IMR-90 (cell line): ENCODE data around the gene STXBP4. TPM values are rescaled to one million over a fixed set of nuclear protein-coding genes. Genes with fewer than 3 reads are reported as not detected.

ENCODE experiments used
- ATAC-seq: fragments of 200-7000 bp; cut with Tn5 transposase; 2 replicates; pipeline ENCODE4 v1.9.1; 2020; ENCODE audit warnings: low read depth, mild to moderate bottlenecking, moderate library complexity
- BruUV-seq: library from RNA; stranded (reverse); fragments of 400-500 nt; replicated peaks from 2 replicates; lab custom pipeline; 2021; lab: Mats Ljungman, UMichigan
- CTCF ChIA-PET: fragments of 300-600 bp; formaldehyde crosslinking; extraction: SDS; loops from one replicate; lab custom pipeline; 2021; ENCODE audit warnings: antibody characterized with exemption; lab: Yijun Ruan, JAX
- POLR2A ChIA-PET: fragments of 300-600 bp; sonication (Branson Sonifier 250); formaldehyde crosslinking; loops from one replicate; lab custom pipeline; 2022; ENCODE audit warnings: antibody characterized with exemption; ENCODE audit not compliant: unreplicated experiment; lab: Charles Lee
- DNase-seq: peaks from one replicate; pipeline ENCODE4 v3.0.0; 2013
- H2AFZ ChIP-seq: replicated peaks from 2 replicates; pipeline ENCODE3; 2013; ENCODE audit warnings: low read length, mild to moderate bottlenecking; ENCODE audit not compliant: poor library complexity
- H2AK5ac ChIP-seq: 2 replicates; pipeline ENCODE4 v1.6.1; 2013; ENCODE audit warnings: low read depth, low read length, inconsistent platforms
- H2AK9ac ChIP-seq: replicated peaks from 2 replicates; pipeline ENCODE3; 2013; ENCODE audit warnings: mild to moderate bottlenecking, low read depth, low read length, moderate library complexity; ENCODE audit not compliant: poor library complexity
- H2BK120ac ChIP-seq: 2 replicates; pipeline ENCODE4 v1.6.1; 2013; ENCODE audit warnings: low read depth, low read length, inconsistent platforms
- H2BK15ac ChIP-seq: 3 replicates; pipeline ENCODE4 v1.6.1; 2013; ENCODE audit warnings: low read depth, low read length, inconsistent platforms
- H2BK20ac ChIP-seq: 2 replicates; pipeline ENCODE4 v1.6.1; 2013; ENCODE audit warnings: low read depth, mild to moderate bottlenecking, inconsistent platforms, low read length, moderate library complexity
- H2BK5ac ChIP-seq: 2 replicates; pipeline ENCODE4 v1.6.1; 2013; ENCODE audit warnings: mild to moderate bottlenecking, low read depth, low read length, inconsistent platforms; ENCODE audit not compliant: poor library complexity, severe bottlenecking
- H3K14ac ChIP-seq: replicated peaks from 2 replicates; pipeline ENCODE4 v1.6.1; 2013; ENCODE audit warnings: low read depth, low read length, inconsistent platforms
- H3K18ac ChIP-seq: 2 replicates; pipeline ENCODE4 v1.6.1; 2013; ENCODE audit warnings: low read depth, low read length, control low read depth
- H3K23ac ChIP-seq: 2 replicates; pipeline ENCODE4 v1.6.1; 2013; ENCODE audit warnings: low read depth, low read length, inconsistent platforms
- H3K27ac ChIP-seq: 2 replicates; pipeline ENCODE4 v1.5.1; 2013; ENCODE audit warnings: mild to moderate bottlenecking, control low read depth, low read length; ENCODE audit not compliant: insufficient read depth
- H3K27me3 ChIP-seq: 2 replicates; pipeline ENCODE4 v1.6.1; 2013; ENCODE audit warnings: low read length; ENCODE audit not compliant: control insufficient read depth, insufficient read depth
- H3K36me3 ChIP-seq: 2 replicates; pipeline ENCODE4 v1.6.1; 2013; ENCODE audit warnings: low read length, mixed read lengths; ENCODE audit not compliant: control insufficient read depth, insufficient read depth
- H3K4ac ChIP-seq: 2 replicates; pipeline ENCODE4 v1.6.1; 2013; ENCODE audit warnings: low read depth, low read length, inconsistent platforms
- H3K4me1 ChIP-seq: 2 replicates; pipeline ENCODE4 v1.6.1; 2013; ENCODE audit warnings: low read length, mixed read lengths; ENCODE audit not compliant: control insufficient read depth, insufficient read depth
- H3K4me2 ChIP-seq: 2 replicates; pipeline ENCODE4 v1.6.1; 2013; ENCODE audit warnings: low read depth, mild to moderate bottlenecking, control low read depth, low read length, moderate library complexity
- H3K4me3 ChIP-seq: 2 replicates; pipeline ENCODE4 v1.5.1; 2013; ENCODE audit warnings: low read depth, mild to moderate bottlenecking, control low read depth, low read length, moderate library complexity; ENCODE audit not compliant: insufficient read depth
- H3K56ac ChIP-seq: 2 replicates; pipeline ENCODE4 v1.6.1; 2013; ENCODE audit warnings: low read length, inconsistent platforms; ENCODE audit not compliant: insufficient read depth; ENCODE audit errors: extremely low read depth
- H3K79me1 ChIP-seq, 2 experiments: 2 replicates each; pipeline ENCODE4 v1.6.1; 2013; ENCODE audit warnings: low read length in 2 of 2, inconsistent platforms in 1 of 2, low read depth in 1 of 2
- H3K9ac ChIP-seq: 2 replicates; pipeline ENCODE4 v1.6.1; 2013; ENCODE audit warnings: low read depth, low read length, control low read depth
- H3K9me1 ChIP-seq: 2 replicates; pipeline ENCODE4 v1.6.1; 2013; ENCODE audit warnings: low read length, inconsistent platforms; ENCODE audit not compliant: insufficient read depth
- H3K9me3 ChIP-seq: 2 replicates; pipeline ENCODE4 v1.6.1; 2013; ENCODE audit warnings: low read length; ENCODE audit not compliant: control insufficient read depth, insufficient read depth
- H4K20me1 ChIP-seq: 2 replicates; pipeline ENCODE4 v1.6.1; 2013; ENCODE audit warnings: low read length, inconsistent platforms; ENCODE audit not compliant: insufficient read depth
- H4K5ac ChIP-seq: 2 replicates; pipeline ENCODE4 v1.6.1; 2013; ENCODE audit warnings: mild to moderate bottlenecking, low read depth, low read length, control low read depth
- H4K8ac ChIP-seq, 2 experiments: 2 replicates each; pipeline ENCODE4 v1.6.1; 2013; ENCODE audit warnings: low read depth in 2 of 2, low read length in 2 of 2, control low read depth in 1 of 2, inconsistent platforms in 1 of 2
- H4K91ac ChIP-seq: 2 replicates; pipeline ENCODE4 v1.6.1; 2013; ENCODE audit warnings: low read depth, low read length, inconsistent platforms; ENCODE audit not compliant: insufficient read depth
- BHLHE40 ChIP-seq: fragments of 150-350 bp; IDR thresholded peaks from 2 replicates; pipeline ENCODE4 v1.6.1; 2016; ENCODE audit warnings: mild to moderate bottlenecking, low read depth, low read length
- ELK1 ChIP-seq: fragments of 150-350 bp; IDR thresholded peaks from 2 replicates; pipeline ENCODE4 v1.6.1; 2016; ENCODE audit warnings: low read depth, mild to moderate bottlenecking, low read length, moderate library complexity, borderline replicate concordance
- MAFK ChIP-seq: IDR thresholded peaks from 2 replicates; pipeline ENCODE4 v1.6.1; 2012; ENCODE audit warnings: low read depth, low read length, improper control_type of control experiment
- MXI1 ChIP-seq: IDR thresholded peaks from 2 replicates; pipeline ENCODE4 v1.6.1; 2012; ENCODE audit warnings: low read depth, mild to moderate bottlenecking, low read length, moderate library complexity, borderline replicate concordance
- POLR2A ChIP-seq: IDR thresholded peaks from 2 replicates; pipeline ENCODE4 v1.6.1; 2012; ENCODE audit warnings: mild to moderate bottlenecking, low read depth, low read length
- RCOR1 ChIP-seq: IDR thresholded peaks from 2 replicates; pipeline ENCODE4 v1.6.1; 2012; ENCODE audit warnings: mild to moderate bottlenecking, low read length, improper control_type of control experiment; ENCODE audit not compliant: insufficient replicate concordance
- RFX5 ChIP-seq: IDR thresholded peaks from 2 replicates; pipeline ENCODE4 v1.8.0; 2012; ENCODE audit warnings: low read depth, mild to moderate bottlenecking, low read length, moderate library complexity
- SMC3 ChIP-seq: fragments of 150-350 bp; IDR thresholded peaks from 2 replicates; pipeline ENCODE4 v1.6.1; 2016; ENCODE audit warnings: low read depth, mild to moderate bottlenecking, antibody characterized with exemption, low read length, moderate library complexity
- WGBS, 2 experiments: methylation state at CpG; one replicate each; pipeline versions ENCODE4 v1.1.5 to v1.1.7; 2013; ENCODE audit warnings: missing lambda C conversion rate in 2 of 2; ENCODE audit not compliant: insufficient read length in 1 of 2; ENCODE audit errors: extremely low coverage in 2 of 2; 5-methylcytosine and 5-hydroxymethylcytosine counted together
- dilution Hi-C: fragments of 300-500 bp; cut with HindIII; formaldehyde crosslinking; loops from one replicate; pipeline ENCODE4 v1.14.3; 2018; ENCODE audit warnings: low sequenced_read_pairs; ENCODE audit not compliant: unreplicated experiment
- in situ Hi-C: fragments of 300-500 bp; cut with MboI; formaldehyde crosslinking; loops from 3 replicates; pipeline ENCODE4 v1.14.3; 2019; ENCODE audit warnings: low sequenced_read_pairs, inconsistent platforms, mixed read lengths
- intact Hi-C: fragments of 100-400 bp; cut with micrococcal nuclease; formaldehyde crosslinking; loops from 2 replicates; pipeline ENCODE4 v1.10.0; 2022
- polyA plus RNA-seq, 3 experiments: library from polyadenylated mRNA; depleted of rRNA; stranded (reverse); fragments of >200 nt; gene quantifications; 2 replicates each; pipeline ENCODE4 v1.2.3, GENCODE V29; 2012; ENCODE audit warnings: low replicate concordance in 1 of 3
- total RNA-seq: library from RNA; depleted of rRNA; stranded (reverse); fragments of >200 nt; gene quantifications from 2 replicates; pipeline ENCODE4 v1.2.3, GENCODE V29; 2012
- TF ChIP-seq, protein P1 (sequence below): conservative IDR thresholded peaks from 2 replicates; pipeline ENCODE4 v1.5.1; 2012; ENCODE audit warnings: mild to moderate bottlenecking, low read depth, low read length, improper control_type of control experiment

Gene STXBP4
- total and polyA plus RNA-seq, 2 of the 4 experiments (the other 2 are of a cell fraction): 4.1 to 20.4 TPM

DNA sequence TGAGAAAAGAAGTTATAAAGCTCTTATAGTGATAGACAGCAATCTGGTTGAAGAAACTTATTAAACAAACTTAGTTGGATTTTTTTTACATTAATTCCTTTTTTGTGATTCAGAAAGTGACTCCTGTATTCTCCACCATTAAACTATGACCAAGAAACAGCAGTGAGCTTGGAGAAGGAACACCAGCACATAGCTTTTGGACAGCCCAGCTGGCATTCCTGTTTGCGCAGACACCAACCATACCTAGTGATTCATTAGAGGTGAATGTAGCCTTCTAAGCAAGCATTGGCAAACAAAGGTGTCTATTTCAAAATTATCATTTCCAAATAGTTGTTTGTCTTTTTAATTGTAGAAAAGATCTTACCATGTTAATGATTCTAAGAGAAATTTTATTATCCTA, 94.4 kb downstream of the STXBP4 start:
- Histone ChIP-seq H3K14ac (no peak overlapping the region), H4K20me1 (no peaks in the 10 kb centered on the region), H3K18ac (no peak overlapping the region), H2AFZ (no peak overlapping the region), H2BK5ac (no peak overlapping the region), H4K8ac (no peak overlapping the region), H3K4ac (no peak overlapping the region), H2AK9ac (no peak overlapping the region), H2BK120ac (no peak overlapping the region), H3K9me1 (no peaks in the 10 kb centered on the region), H3K79me1 (no peaks in the 10 kb centered on the region), H3K4me1 (no peaks in the 10 kb centered on the region), H2BK20ac (no peak overlapping the region), H3K27me3 (no peaks in the 10 kb centered on the region), H4K5ac (no peak overlapping the region), H2BK15ac (no peak overlapping the region), H2AK5ac (no peak overlapping the region), H3K56ac (no peak overlapping the region), H3K27ac (no peak overlapping the region), H3K4me3 (no peak overlapping the region), H3K4me2 (no peak overlapping the region), H3K9me3 (no peaks in the 10 kb centered on the region), H3K9ac (no peak overlapping the region), H3K23ac (no peak overlapping the region), H4K91ac (no peak overlapping the region), H3K36me3 (no peaks in the 10 kb centered on the region)
- dilution Hi-C loops (no loop called here), in situ Hi-C loops (loop anchor here (10.0 kb wide), 1 partner anchor 62 kb away; no protein-coding TSS in a partner anchor), intact Hi-C loops (loop anchor here (5.0 to 10.0 kb wide), 2 partner anchors 58 to 744 kb away; no protein-coding TSS in a partner anchor)
- POLR2A ChIA-PET: no interaction called here
- WGBS, 2 experiments: no CpG with 5 or more reads among the region's 1 CpG
- peak; percentile 63 for DNase-seq
- ATAC-seq: no peak
- TF ChIP-seq RCOR1 (no peak), RFX5 (no peak), MAFK (no peak), BHLHE40 (no peak), SMC3 (no peak), ELK1 (no peak), MXI1 (no peak), POLR2A (no peak)
- TF ChIP-seq, protein P1, sequence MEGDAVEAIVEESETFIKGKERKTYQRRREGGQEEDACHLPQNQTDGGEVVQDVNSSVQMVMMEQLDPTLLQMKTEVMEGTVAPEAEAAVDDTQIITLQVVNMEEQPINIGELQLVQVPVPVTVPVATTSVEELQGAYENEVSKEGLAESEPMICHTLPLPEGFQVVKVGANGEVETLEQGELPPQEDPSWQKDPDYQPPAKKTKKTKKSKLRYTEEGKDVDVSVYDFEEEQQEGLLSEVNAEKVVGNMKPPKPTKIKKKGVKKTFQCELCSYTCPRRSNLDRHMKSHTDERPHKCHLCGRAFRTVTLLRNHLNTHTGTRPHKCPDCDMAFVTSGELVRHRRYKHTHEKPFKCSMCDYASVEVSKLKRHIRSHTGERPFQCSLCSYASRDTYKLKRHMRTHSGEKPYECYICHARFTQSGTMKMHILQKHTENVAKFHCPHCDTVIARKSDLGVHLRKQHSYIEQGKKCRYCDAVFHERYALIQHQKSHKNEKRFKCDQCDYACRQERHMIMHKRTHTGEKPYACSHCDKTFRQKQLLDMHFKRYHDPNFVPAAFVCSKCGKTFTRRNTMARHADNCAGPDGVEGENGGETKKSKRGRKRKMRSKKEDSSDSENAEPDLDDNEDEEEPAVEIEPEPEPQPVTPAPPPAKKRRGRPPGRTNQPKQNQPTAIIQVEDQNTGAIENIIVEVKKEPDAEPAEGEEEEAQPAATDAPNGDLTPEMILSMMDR: no peak
- CTCF ChIA-PET: no interaction called here
- BruUV-seq: no TSS peak
